A549 (cell line): ENCODE measurements around the gene MITD1.
"Not testable (repeated sequence)": the region's sequence is repeated elsewhere in the genome, so short reads cannot be mapped to it uniquely, and the experiment has no call there.

ENCODE experiments used
- BHLHE40 ChIP-seq: IDR thresholded peaks from 2 replicates; pipeline ENCODE4 v1.6.1; 2012; ENCODE audit warnings: low read depth, low read length, inconsistent platforms
- CHD2 ChIP-seq: fragments of 150-350 bp; IDR thresholded peaks from 2 replicates; pipeline ENCODE4 v1.6.1; 2014; ENCODE audit warnings: low read length; ENCODE audit not compliant: partially characterized antibody
- EP300 ChIP-seq, 2 experiments: fragments of >200 bp; sonication (Bioruptor Twin); formaldehyde crosslinking; IDR thresholded peaks; 2 replicates in 1 of 2; 3 replicates in 1 of 2; pipeline ENCODE4 v1.6.1; 2016 to 2017
- HMGXB4 ChIP-seq: fragments of 250-450 bp; sonication (Bioruptor Pico); IDR thresholded peaks from 2 replicates; pipeline ENCODE4 v1.5.0; 2021; ENCODE audit warnings: mild to moderate bottlenecking, moderate library complexity, borderline replicate concordance
- HOXA7 ChIP-seq: fragments of 250-450 bp; sonication (Bioruptor Pico); IDR thresholded peaks from 2 replicates; pipeline ENCODE4 v1.5.0; 2020; ENCODE audit warnings: mild to moderate bottlenecking, moderate library complexity
- JUN ChIP-seq, 2 experiments: fragments of >200 bp; sonication (Bioruptor Twin); formaldehyde crosslinking; IDR thresholded peaks; 2 replicates in 1 of 2; 3 replicates in 1 of 2; pipeline ENCODE4 v1.6.1; 2016 to 2017
- MAFK ChIP-seq: fragments of 450-650 bp; IDR thresholded peaks from 2 replicates; pipeline ENCODE4 v1.6.1; 2014; ENCODE audit not compliant: partially characterized antibody
- PBX3 ChIP-seq: IDR thresholded peaks from 2 replicates; pipeline ENCODE4 v1.6.1; 2012
- RARB ChIP-seq: fragments of 250-450 bp; sonication (Bioruptor Pico); IDR thresholded peaks from 2 replicates; pipeline ENCODE4 v1.8.0; 2021; ENCODE audit warnings: mild to moderate bottlenecking, moderate library complexity
- SMC3 ChIP-seq: fragments of >200 bp; sonication (Bioruptor Twin); formaldehyde crosslinking; IDR thresholded peaks from 3 replicates; pipeline ENCODE4 v1.6.1; 2018; ENCODE audit warnings: inconsistent platforms
- TF ChIP-seq, protein P1 (sequence below): fragments of 150-350 bp; IDR thresholded peaks from 2 replicates; pipeline ENCODE4 v1.6.1; 2014; ENCODE audit warnings: low read depth, mild to moderate bottlenecking, low read length
- TF ChIP-seq, protein P2 (sequence below): fragments of >200 bp; sonication (Bioruptor Twin); formaldehyde crosslinking; IDR thresholded peaks from 3 replicates; pipeline ENCODE4 v1.5.1; 2016

GRCh38 chr2:99192364-99192763 is 11.5 kb upstream of the MITD1 start:
- not testable (repeated sequence) for TF ChIP-seq MAFK; EP300 (IDR thresholded peaks at IDR 0.05); CHD2; RARB (CRISPR knock-in tag); SMC3; BHLHE40; HMGXB4 (CRISPR knock-in tag); PBX3; JUN (IDR thresholded peaks at IDR 0.05); HOXA7 (CRISPR knock-in tag)
- TF ChIP-seq, protein P1, sequence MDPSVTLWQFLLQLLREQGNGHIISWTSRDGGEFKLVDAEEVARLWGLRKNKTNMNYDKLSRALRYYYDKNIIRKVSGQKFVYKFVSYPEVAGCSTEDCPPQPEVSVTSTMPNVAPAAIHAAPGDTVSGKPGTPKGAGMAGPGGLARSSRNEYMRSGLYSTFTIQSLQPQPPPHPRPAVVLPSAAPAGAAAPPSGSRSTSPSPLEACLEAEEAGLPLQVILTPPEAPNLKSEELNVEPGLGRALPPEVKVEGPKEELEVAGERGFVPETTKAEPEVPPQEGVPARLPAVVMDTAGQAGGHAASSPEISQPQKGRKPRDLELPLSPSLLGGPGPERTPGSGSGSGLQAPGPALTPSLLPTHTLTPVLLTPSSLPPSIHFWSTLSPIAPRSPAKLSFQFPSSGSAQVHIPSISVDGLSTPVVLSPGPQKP: not testable (repeated sequence)
- TF ChIP-seq, protein P2, sequence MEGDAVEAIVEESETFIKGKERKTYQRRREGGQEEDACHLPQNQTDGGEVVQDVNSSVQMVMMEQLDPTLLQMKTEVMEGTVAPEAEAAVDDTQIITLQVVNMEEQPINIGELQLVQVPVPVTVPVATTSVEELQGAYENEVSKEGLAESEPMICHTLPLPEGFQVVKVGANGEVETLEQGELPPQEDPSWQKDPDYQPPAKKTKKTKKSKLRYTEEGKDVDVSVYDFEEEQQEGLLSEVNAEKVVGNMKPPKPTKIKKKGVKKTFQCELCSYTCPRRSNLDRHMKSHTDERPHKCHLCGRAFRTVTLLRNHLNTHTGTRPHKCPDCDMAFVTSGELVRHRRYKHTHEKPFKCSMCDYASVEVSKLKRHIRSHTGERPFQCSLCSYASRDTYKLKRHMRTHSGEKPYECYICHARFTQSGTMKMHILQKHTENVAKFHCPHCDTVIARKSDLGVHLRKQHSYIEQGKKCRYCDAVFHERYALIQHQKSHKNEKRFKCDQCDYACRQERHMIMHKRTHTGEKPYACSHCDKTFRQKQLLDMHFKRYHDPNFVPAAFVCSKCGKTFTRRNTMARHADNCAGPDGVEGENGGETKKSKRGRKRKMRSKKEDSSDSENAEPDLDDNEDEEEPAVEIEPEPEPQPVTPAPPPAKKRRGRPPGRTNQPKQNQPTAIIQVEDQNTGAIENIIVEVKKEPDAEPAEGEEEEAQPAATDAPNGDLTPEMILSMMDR: not testable (repeated sequence)
